ENCODE data around the gene UGT1A10.
A peak's percentile ranks its signal among the peaks of the same experiment; 100 is the strongest.
"Not testable (repeated sequence)": the region's sequence is repeated elsewhere in the genome, so short reads cannot be mapped to it uniquely, and the experiment has no call there.

UGT1A10 gene

GRCh38 chr2:233746475-233747282 lies 110.4 kb downstream of the UGT1A10 start:
- peak; percentile 38 for DNase-seq

- no peak for DNase-seq
Observed at GRCh38 chr2:233747283-233747544, 111.0 kb downstream of the UGT1A10 start.

- not testable (repeated sequence) for DNase-seq
Observed at GRCh38 chr2:233750689-233751088, 114.4 kb downstream of the UGT1A10 start.

- DNase-seq, result not testable (repeated sequence)
Observed at GRCh38 chr2:233751212-233752009, 115.2 kb downstream of the UGT1A10 start.

GRCh38 chr2:233754872-233755611 lies 118.8 kb downstream of the UGT1A10 start:
- DNase-seq, result no peak

- DNase-seq, result peak; percentile 18
Observed at GRCh38 chr2:233756429-233757081, 120.3 kb downstream of the UGT1A10 start.

- no peak for DNase-seq
Observed at GRCh38 chr2:233758141-233758540, 121.9 kb downstream of the UGT1A10 start.

- no peak for DNase-seq
Observed at GRCh38 chr2:233758849-233759248, 122.6 kb downstream of the UGT1A10 start.

- no peak for DNase-seq
Observed at GRCh38 chr2:233760043-233760442, 123.8 kb downstream of the UGT1A10 start, which contains the start of gene UGT1A1. Gene UGT1A1 (plus strand): TSS chr2:233760270. CDS start chr2:233760288, 18 bp downstream.

- no peak for DNase-seq
Observed at GRCh38 chr2:233761040-233761769, 125.0 kb downstream of the UGT1A10 start.

GRCh38 chr2:233764264-233764663 lies 128.0 kb downstream of the UGT1A10 start:
- peak; percentile 29 for DNase-seq

- no peak for DNase-seq
Observed at GRCh38 chr2:233764761-233765160, 128.5 kb downstream of the UGT1A10 start.

GRCh38 chr2:233766416-233766815 lies 130.2 kb downstream of the UGT1A10 start:
- DNase-seq, result no peak

GRCh38 chr2:233768076-233768475 lies 131.8 kb downstream of the UGT1A10 start:
- no peak for DNase-seq

- no peak for DNase-seq
Observed at GRCh38 chr2:233769260-233769659, 133.0 kb downstream of the UGT1A10 start.

GRCh38 chr2:233772153-233772552 lies 135.9 kb downstream of the UGT1A10 start:
- no peak for DNase-seq

- no peak for DNase-seq
Observed at GRCh38 chr2:233772583-233772982, 136.3 kb downstream of the UGT1A10 start.

GRCh38 chr2:233773854-233774253 lies 137.6 kb downstream of the UGT1A10 start:
- no peak for DNase-seq

- DNase-seq, result no peak
Observed at GRCh38 chr2:233775414-233775813, 139.2 kb downstream of the UGT1A10 start.

GRCh38 chr2:233778030-233778429 lies 141.8 kb downstream of the UGT1A10 start, which contains the start of gene MROH2A:
Gene MROH2A (plus strand): TSS chr2:233778330. CDS start chr2:233779359, 1,029 bp downstream.
- DNase-seq, result no peak

GRCh38 chr2:233779722-233780121 lies 143.5 kb downstream of the UGT1A10 start:
- DNase-seq, result no peak

GRCh38 chr2:233780771-233781170 lies 144.5 kb downstream of the UGT1A10 start:
- DNase-seq, result no peak
